DND-41 (cell line): ENCODE results near the gene LRP4.

Experiments used
- ATAC-seq: fragments of 200-7000 bp; cut with Tn5 transposase; 3 replicates; pipeline ENCODE4 v1.9.1; 2021; ENCODE audit warnings: low read depth; ENCODE audit not compliant: insufficient read depth
- DNase-seq: peaks from one replicate; pipeline ENCODE4 v3.0.0-alpha.2; 2020
- H2AFZ ChIP-seq: 2 replicates; pipeline ENCODE4 v1.6.0; 2012; ENCODE audit warnings: low read depth, low read length
- H3K27ac ChIP-seq: 2 replicates; pipeline ENCODE4 v1.5.1; 2012; ENCODE audit warnings: low read length, inconsistent platforms
- H3K27me3 ChIP-seq: fragments of 200-600 bp; sonication (generic); 2 replicates; pipeline ENCODE4 v1.6.0; 2012; ENCODE audit warnings: low read length, mild to moderate bottlenecking, inconsistent platforms; ENCODE audit not compliant: insufficient read depth, poor library complexity
- H3K36me3 ChIP-seq: 2 replicates; pipeline ENCODE4 v1.5.1; 2012; ENCODE audit warnings: low read length, inconsistent platforms; ENCODE audit not compliant: insufficient read depth
- H3K4me1 ChIP-seq: 2 replicates; pipeline ENCODE4 v1.5.1; 2012; ENCODE audit warnings: mild to moderate bottlenecking, low read length; ENCODE audit not compliant: insufficient read depth
- H3K4me2 ChIP-seq: 2 replicates; pipeline ENCODE4 v1.6.0; 2012; ENCODE audit warnings: mild to moderate bottlenecking, moderate library complexity, low read length, inconsistent platforms; ENCODE audit not compliant: insufficient read depth
- H3K4me3 ChIP-seq, 2 experiments: fragments of 200-600 bp in 1 of 2; shearing (Covaris generic) in 1 of 2; 2 replicates each; pipeline ENCODE4 v1.5.1; 2012 to 2016; ENCODE audit warnings: inconsistent platforms in 2 of 2, low read length in 2 of 2, mild to moderate bottlenecking in 2 of 2, low read depth in 1 of 2, moderate library complexity in 1 of 2
- H3K79me2 ChIP-seq: 2 replicates; pipeline ENCODE4 v1.6.0; 2012; ENCODE audit warnings: low read length, inconsistent platforms; ENCODE audit not compliant: insufficient read depth
- H3K9ac ChIP-seq: 2 replicates; pipeline ENCODE4 v1.6.0; 2012; ENCODE audit warnings: low read depth, mild to moderate bottlenecking, inconsistent platforms, low read length, moderate library complexity
- H3K9me3 ChIP-seq: 2 replicates; pipeline ENCODE4 v1.5.1; 2012; ENCODE audit warnings: low read length, moderate library complexity, mild to moderate bottlenecking, inconsistent platforms; ENCODE audit not compliant: insufficient read depth, severe bottlenecking
- H4K20me1 ChIP-seq: 2 replicates; pipeline ENCODE4 v1.6.0; 2012; ENCODE audit warnings: low read length; ENCODE audit not compliant: insufficient read depth
- CTCF ChIP-seq: IDR thresholded peaks from 2 replicates; pipeline ENCODE4 v1.5.1; 2012; ENCODE audit warnings: borderline replicate concordance, low read length, moderate library complexity, mild to moderate bottlenecking; ENCODE audit not compliant: poor library complexity, severe bottlenecking; ENCODE audit errors: extremely low read depth
- EZH2 ChIP-seq: IDR thresholded peaks from 3 replicates; pipeline ENCODE4 v1.6.1; 2012; ENCODE audit warnings: borderline replicate concordance, low read depth, mild to moderate bottlenecking, moderate library complexity, low read length, inconsistent platforms; ENCODE audit not compliant: severe bottlenecking

Gene LRP4

GRCh38 chr11:46876471-46876870 lies 41.9 kb downstream of the LRP4 start:
- no peaks in the 10 kb centered on the region for H3K36me3 ChIP-seq
- ATAC-seq = no peak
- no peak for DNase-seq
- H2AFZ ChIP-seq = no peak overlapping the region
- no peaks in the 10 kb centered on the region for H3K79me2 ChIP-seq
- no peaks in the 10 kb centered on the region for H3K27me3 ChIP-seq
- no peak for TF ChIP-seq EZH2
- no peak for TF ChIP-seq CTCF
- H3K9ac ChIP-seq = no peak overlapping the region
- H3K4me2 ChIP-seq = no peak overlapping the region
- no peaks in the 10 kb centered on the region for H4K20me1 ChIP-seq
- no peak overlapping the region for H3K4me3 ChIP-seq
- no peak overlapping the region for H3K27ac ChIP-seq
- no peaks in the 10 kb centered on the region for H3K9me3 ChIP-seq
- no peaks in the 10 kb centered on the region for H3K4me1 ChIP-seq

DNA sequence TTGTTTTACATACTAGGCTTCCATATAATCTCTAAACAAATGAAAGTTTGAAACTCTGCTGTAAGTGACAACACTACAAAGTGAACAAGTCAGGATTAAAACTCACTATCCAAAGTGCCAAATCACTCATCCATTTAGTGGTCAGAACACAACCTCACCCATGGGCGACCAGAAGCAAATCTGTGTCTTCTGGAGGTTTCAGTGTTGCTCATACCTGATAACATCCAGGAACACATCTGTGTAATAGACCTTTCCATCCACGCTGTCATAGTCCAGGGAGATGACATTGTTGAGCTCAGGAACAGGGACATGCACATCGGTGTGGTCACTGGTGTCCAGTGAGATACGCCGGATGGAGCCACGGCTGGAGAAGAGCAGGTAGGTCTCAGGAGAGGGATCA lies 43.8 kb downstream of the LRP4 start:
- no peaks in the 10 kb centered on the region for H3K27me3 ChIP-seq
- no peak for ATAC-seq
- H3K4me3 ChIP-seq = no peak overlapping the region
- H3K79me2 ChIP-seq = no peaks in the 10 kb centered on the region
- no peak for TF ChIP-seq EZH2
- TF ChIP-seq CTCF = no peak
- no peak overlapping the region for H3K27ac ChIP-seq
- H3K9ac ChIP-seq = no peak overlapping the region
- no peak for DNase-seq
- no peak overlapping the region for H3K4me2 ChIP-seq
- H2AFZ ChIP-seq = no peak overlapping the region
- no peaks in the 10 kb centered on the region for H3K4me1 ChIP-seq
- H3K36me3 ChIP-seq = no peaks in the 10 kb centered on the region
- no peaks in the 10 kb centered on the region for H4K20me1 ChIP-seq
- no peaks in the 10 kb centered on the region for H3K9me3 ChIP-seq

GRCh38 chr11:46868912-46869311 lies 49.4 kb downstream of the LRP4 start:
- TF ChIP-seq EZH2 = no peak
- TF ChIP-seq CTCF = no peak
- Histone ChIP-seq H3K4me1 (no peaks in the 10 kb centered on the region), H2AFZ (no peak overlapping the region), H3K9ac (no peak overlapping the region), H3K36me3 (no peaks in the 10 kb centered on the region), H3K79me2 (no peaks in the 10 kb centered on the region), H3K4me2 (no peak overlapping the region), H4K20me1 (no peaks in the 10 kb centered on the region), H3K27ac (no peak overlapping the region), H3K9me3 (no peaks in the 10 kb centered on the region), H3K4me3 (no peak overlapping the region), H3K27me3 (no peaks in the 10 kb centered on the region)
- DNase-seq (no peak), ATAC-seq (no peak)

DNA sequence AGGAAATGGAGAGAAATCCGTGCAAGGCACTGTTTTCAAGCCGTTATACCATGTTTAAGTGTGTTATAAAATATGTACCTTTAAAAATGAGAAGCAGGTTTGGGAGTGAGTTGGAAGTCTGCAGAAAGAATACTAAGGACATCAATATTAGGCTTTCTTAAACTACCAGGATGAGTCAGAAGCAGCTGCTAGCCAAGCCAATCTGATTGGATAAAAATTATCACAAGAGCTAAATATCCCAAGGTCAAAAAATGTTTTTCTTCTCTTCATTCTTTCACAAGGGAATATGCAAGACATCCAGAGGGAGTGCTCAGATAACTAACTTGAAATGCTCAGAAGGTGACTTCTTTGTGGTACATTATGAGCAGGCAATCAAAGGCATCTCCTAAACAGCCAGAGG lies 53.0 kb downstream of the LRP4 start:
- H3K36me3 ChIP-seq = no peaks in the 10 kb centered on the region
- H3K4me2 ChIP-seq = no peak overlapping the region

More for the DNA sequence above, 53.0 kb downstream of the LRP4 start:
- Histone ChIP-seq H3K9me3 (no peaks in the 10 kb centered on the region), H2AFZ (no peak overlapping the region), H3K27ac (no peak overlapping the region), H3K27me3 (no peaks in the 10 kb centered on the region), H3K4me3 (no peak overlapping the region), H4K20me1 (no peaks in the 10 kb centered on the region), H3K79me2 (no peaks in the 10 kb centered on the region), H3K4me1 (no peaks in the 10 kb centered on the region), H3K9ac (no peak overlapping the region)
- DNase-seq = no peak
- ATAC-seq = no peak
- TF ChIP-seq EZH2 (no peak), CTCF (no peak)
